Measurements from ENCODE around the gene INAFM2.

Gene INAFM2

GRCh38 chr15:40293905-40294895, 29.3 kb upstream of the INAFM2 start:
- no peak for DNase-seq (ENCODE audit: low read depth)
- TF ChIP-seq, protein P1, sequence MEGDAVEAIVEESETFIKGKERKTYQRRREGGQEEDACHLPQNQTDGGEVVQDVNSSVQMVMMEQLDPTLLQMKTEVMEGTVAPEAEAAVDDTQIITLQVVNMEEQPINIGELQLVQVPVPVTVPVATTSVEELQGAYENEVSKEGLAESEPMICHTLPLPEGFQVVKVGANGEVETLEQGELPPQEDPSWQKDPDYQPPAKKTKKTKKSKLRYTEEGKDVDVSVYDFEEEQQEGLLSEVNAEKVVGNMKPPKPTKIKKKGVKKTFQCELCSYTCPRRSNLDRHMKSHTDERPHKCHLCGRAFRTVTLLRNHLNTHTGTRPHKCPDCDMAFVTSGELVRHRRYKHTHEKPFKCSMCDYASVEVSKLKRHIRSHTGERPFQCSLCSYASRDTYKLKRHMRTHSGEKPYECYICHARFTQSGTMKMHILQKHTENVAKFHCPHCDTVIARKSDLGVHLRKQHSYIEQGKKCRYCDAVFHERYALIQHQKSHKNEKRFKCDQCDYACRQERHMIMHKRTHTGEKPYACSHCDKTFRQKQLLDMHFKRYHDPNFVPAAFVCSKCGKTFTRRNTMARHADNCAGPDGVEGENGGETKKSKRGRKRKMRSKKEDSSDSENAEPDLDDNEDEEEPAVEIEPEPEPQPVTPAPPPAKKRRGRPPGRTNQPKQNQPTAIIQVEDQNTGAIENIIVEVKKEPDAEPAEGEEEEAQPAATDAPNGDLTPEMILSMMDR (IDR thresholded peaks at IDR 0.05; ENCODE audit: control insufficient read depth, extremely low read depth, insufficient read depth), result no peak
- no peak overlapping the region for H3K4me3 ChIP-seq (ENCODE audit: low read depth, low read length)

DNA sequence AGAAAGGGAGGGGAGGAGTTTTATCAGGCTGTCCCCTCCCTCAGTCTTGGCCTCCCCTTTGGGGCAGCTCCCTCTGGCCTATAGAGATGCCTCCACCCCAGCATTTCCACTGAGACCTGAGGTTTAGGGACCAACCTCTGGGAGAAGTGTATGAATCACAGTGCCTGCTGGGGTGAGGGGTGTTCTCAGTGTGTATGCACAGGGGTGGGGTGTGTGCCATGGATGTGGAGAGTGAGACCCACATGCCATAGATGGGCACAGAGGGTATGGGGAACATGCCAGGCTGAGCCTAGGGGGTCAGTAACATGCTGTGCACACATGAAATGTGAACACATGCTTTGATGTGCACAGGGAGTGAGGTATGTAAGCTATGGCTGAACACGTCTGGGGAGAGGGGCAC, 28.2 kb upstream of the INAFM2 start:
- TF ChIP-seq, protein P1 (IDR thresholded peaks at IDR 0.05; ENCODE audit: control insufficient read depth, extremely low read depth, insufficient read depth), result no peak
- no peak overlapping the region for H3K4me3 ChIP-seq (ENCODE audit: low read depth, low read length)
- DNase-seq (ENCODE audit: low read depth), result no peak

- TF ChIP-seq, protein P1 (IDR thresholded peaks at IDR 0.05; ENCODE audit: control insufficient read depth, extremely low read depth, insufficient read depth), result no peak
- no peak for DNase-seq (ENCODE audit: low read depth)
- H3K4me3 ChIP-seq (ENCODE audit: low read depth, low read length), result no peak overlapping the region
These were observed 27.5 kb upstream of the INAFM2 start for GRCh38 chr15:40295877-40296560.

DNA sequence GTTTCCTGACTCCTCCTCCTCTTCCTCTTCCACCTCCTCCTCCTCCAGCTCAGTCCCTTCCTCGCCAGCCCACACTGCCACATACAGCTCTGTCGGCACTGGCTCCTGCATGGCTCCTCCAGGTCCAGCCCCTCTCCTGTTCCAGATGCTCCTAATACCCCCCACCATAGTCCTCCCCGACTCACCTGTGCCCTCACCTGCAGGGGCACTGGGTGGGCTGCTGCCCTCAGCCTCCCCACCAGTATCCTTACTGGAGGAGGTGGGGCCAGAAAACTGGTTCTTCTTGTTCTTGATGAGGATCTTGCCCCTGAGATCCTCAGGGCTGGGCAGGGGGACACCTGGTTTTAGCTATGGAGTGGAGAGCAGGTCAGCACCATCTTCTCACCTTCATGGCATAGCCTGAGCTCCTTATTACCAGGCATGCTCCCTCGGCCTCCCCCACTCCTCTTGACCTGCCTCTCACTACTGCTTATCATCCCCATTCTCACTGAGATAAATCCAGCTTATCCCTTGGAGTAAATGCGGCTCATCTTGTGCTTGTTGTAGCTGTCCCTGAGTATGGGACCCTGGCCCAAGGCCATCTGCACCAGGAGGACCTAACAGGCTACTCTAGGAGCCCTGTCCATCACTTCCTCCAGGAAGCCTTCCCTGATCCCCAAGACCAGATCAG, 26.8 kb upstream of the INAFM2 start:
- no peak overlapping the region for H3K4me3 ChIP-seq (ENCODE audit: low read depth, low read length)
- TF ChIP-seq, protein P1 (IDR thresholded peaks at IDR 0.05; ENCODE audit: control insufficient read depth, extremely low read depth, insufficient read depth), result no peak
- DNase-seq (ENCODE audit: low read depth), result no peak

GRCh38 chr15:40297356-40297755, 26.1 kb upstream of the INAFM2 start:
- DNase-seq (ENCODE audit: low read depth), result no peak
- TF ChIP-seq, protein P1 (IDR thresholded peaks at IDR 0.05; ENCODE audit: control insufficient read depth, extremely low read depth, insufficient read depth), result no peak
- no peak overlapping the region for H3K4me3 ChIP-seq (ENCODE audit: low read depth, low read length)

DNA sequence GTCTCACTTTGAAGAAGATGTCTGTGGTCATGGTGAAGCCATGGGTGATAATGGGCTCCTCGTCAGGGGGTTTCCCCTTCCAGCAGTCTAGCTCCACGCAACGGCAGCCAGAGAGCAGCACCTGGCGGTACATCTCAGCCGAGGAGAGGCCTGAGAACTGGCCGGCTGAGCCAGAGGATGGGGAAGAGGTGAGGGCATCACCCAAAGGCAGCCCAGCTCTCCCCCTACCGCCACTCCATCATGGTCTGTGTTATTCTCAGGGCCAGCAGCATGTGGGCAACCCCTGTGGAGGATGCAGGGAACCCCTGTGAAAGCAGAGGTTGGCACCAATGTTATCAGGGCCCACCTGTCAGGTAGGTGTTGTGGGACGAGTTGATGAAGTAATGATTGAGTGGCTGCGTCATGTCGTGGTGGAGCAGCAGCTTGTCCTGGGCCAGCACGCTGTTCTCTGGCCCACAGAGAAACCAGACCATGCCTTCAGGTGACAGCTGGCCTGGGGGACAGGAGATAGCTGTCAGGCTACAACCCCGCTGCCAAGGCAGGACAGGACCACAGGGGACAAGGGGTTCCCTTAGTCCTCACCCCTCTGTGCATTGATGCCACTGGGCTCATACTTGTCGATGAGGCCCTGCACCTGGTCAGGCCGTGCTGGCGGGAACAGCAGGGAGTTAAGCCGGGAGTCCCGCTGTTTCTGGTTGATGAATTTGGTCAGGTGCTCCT, 25.1 kb upstream of the INAFM2 start:
- H3K4me3 ChIP-seq (ENCODE audit: low read depth, low read length), result no peak overlapping the region
- no peak for DNase-seq (ENCODE audit: low read depth)
- TF ChIP-seq, protein P1 (IDR thresholded peaks at IDR 0.05; ENCODE audit: control insufficient read depth, extremely low read depth, insufficient read depth), result no peak
